Gastrocnemius medialis (tissue), 4 donors: ENCODE measurements around the gene DPH7.

Experiments
- CTCF ChIP-seq, 5 experiments: fragments of 450-650 bp in 3 of 5; fragments of 200-600 bp in 2 of 5; sonication (generic) in 2 of 5; IDR thresholded peaks in 4 of 5; conservative IDR thresholded peaks in 1 of 5; 1 replicate in 4 of 5; 2 replicates in 1 of 5; pipeline ENCODE4 v1.5.1; 2016 to 2019; ENCODE audit warnings: antibody characterized with exemption in 5 of 5, mild to moderate bottlenecking in 3 of 5, moderate library complexity in 3 of 5
- POLR2A ChIP-seq, 2 donors: fragments of 450-650 bp; IDR thresholded peaks; one replicate each; pipeline ENCODE4 v1.6.1; 2017; ENCODE audit warnings: antibody characterized with exemption in 2 of 2, mild to moderate bottlenecking in 2 of 2, moderate library complexity in 2 of 2

GRCh38 chr9:137506702-137507171 lies 72.0 kb downstream of the DPH7 start:
- no peak for TF ChIP-seq POLR2A (IDR thresholded peaks at IDR 0.05)
- TF ChIP-seq CTCF (IDR thresholded peaks at IDR 0.05 in 4 of 5, conservative IDR thresholded peaks at IDR 0.05 in 1 of 5) = no peak
